SK-N-SH treated with all-trans-retinoic acid at 6 μM for 48 hours (cell line): ENCODE results near the gene KCNG2.

ENCODE experiments used
- ATAC-seq: fragments of 200-7000 bp; cut with Tn5 transposase; 3 replicates; pipeline ENCODE4 v1.9.1; 2020; ENCODE audit warnings: mild to moderate bottlenecking, moderate library complexity
- BACH2 ChIP-seq: fragments of 250-450 bp; sonication (Bioruptor Pico); IDR thresholded peaks from 2 replicates; pipeline ENCODE4 v1.9.0; 2021; ENCODE audit warnings: mild to moderate bottlenecking, borderline replicate concordance
- CREB5 ChIP-seq: fragments of 250-450 bp; sonication (Bioruptor Pico); IDR thresholded peaks from 2 replicates; pipeline ENCODE4 v1.5.1; 2020; ENCODE audit warnings: low read depth, mild to moderate bottlenecking, moderate library complexity
- CSRNP3 ChIP-seq: fragments of 250-450 bp; sonication (Bioruptor Pico); IDR thresholded peaks from 2 replicates; pipeline ENCODE4 v1.5.1; 2021; ENCODE audit warnings: mild to moderate bottlenecking, moderate library complexity
- ESRRG ChIP-seq: fragments of 250-450 bp; sonication (Bioruptor Pico); IDR thresholded peaks from 2 replicates; pipeline ENCODE4 v1.6.1; 2021; ENCODE audit warnings: mild to moderate bottlenecking
- GLIS3 ChIP-seq: fragments of 250-450 bp; sonication (Bioruptor Pico); IDR thresholded peaks from 2 replicates; pipeline ENCODE4 v1.5.0; 2020; ENCODE audit warnings: mild to moderate bottlenecking, moderate library complexity
- ISL1 ChIP-seq: fragments of 250-450 bp; sonication (Bioruptor Pico); IDR thresholded peaks from 2 replicates; pipeline ENCODE4 v2.1.2; 2022; ENCODE audit warnings: mild to moderate bottlenecking, moderate library complexity
- OSR1 ChIP-seq: fragments of 250-450 bp; sonication (Bioruptor Pico); IDR thresholded peaks from 2 replicates; pipeline ENCODE4 v1.8.0; 2022; ENCODE audit warnings: moderate library complexity, mild to moderate bottlenecking, inconsistent platforms
- PATZ1 ChIP-seq: fragments of 250-450 bp; sonication (Bioruptor Pico); IDR thresholded peaks from 2 replicates; pipeline ENCODE4 v1.8.0; 2020; ENCODE audit warnings: mild to moderate bottlenecking, moderate library complexity, borderline replicate concordance
- POU6F1 ChIP-seq: fragments of 250-450 bp; sonication (Bioruptor Pico); IDR thresholded peaks from 2 replicates; pipeline ENCODE4 v1.8.0; 2021; ENCODE audit warnings: low read depth, mild to moderate bottlenecking, moderate library complexity, borderline replicate concordance
- RARB ChIP-seq: fragments of 250-450 bp; sonication (Bioruptor Pico); IDR thresholded peaks from 2 replicates; pipeline ENCODE4 v1.8.0; 2021; ENCODE audit warnings: mild to moderate bottlenecking, moderate library complexity
- SNAI2 ChIP-seq: fragments of 250-450 bp; sonication (Bioruptor Pico); IDR thresholded peaks from 2 replicates; pipeline ENCODE4 v1.5.0; 2020; ENCODE audit warnings: mild to moderate bottlenecking, moderate library complexity
- TCF4 ChIP-seq: fragments of 250-450 bp; sonication (Bioruptor Pico); IDR thresholded peaks from 2 replicates; pipeline ENCODE4 v1.8.0; 2021; ENCODE audit warnings: mild to moderate bottlenecking, moderate library complexity, borderline replicate concordance
- TOX ChIP-seq: fragments of 250-450 bp; sonication (Bioruptor Pico); IDR thresholded peaks from 2 replicates; pipeline ENCODE4 v1.8.0; 2021; ENCODE audit warnings: mild to moderate bottlenecking, moderate library complexity, borderline replicate concordance
- TSHZ2 ChIP-seq: fragments of 250-450 bp; sonication (Bioruptor Pico); IDR thresholded peaks from 2 replicates; pipeline ENCODE4 v1.5.0; 2020; ENCODE audit warnings: mild to moderate bottlenecking, moderate library complexity
- ZC3H10 ChIP-seq: fragments of 250-450 bp; sonication (Bioruptor Pico); IDR thresholded peaks from 2 replicates; pipeline ENCODE4 v1.5.1; 2021; ENCODE audit warnings: mild to moderate bottlenecking, moderate library complexity
- ZFP3 ChIP-seq: fragments of 250-450 bp; sonication (Bioruptor Pico); IDR thresholded peaks from 2 replicates; pipeline ENCODE4 v1.5.0; 2020; ENCODE audit warnings: mild to moderate bottlenecking, moderate library complexity
- ZFP30 ChIP-seq: fragments of 450-650 bp; formaldehyde crosslinking; IDR thresholded peaks from 2 replicates; pipeline ENCODE4 v1.5.0; 2022; ENCODE audit warnings: mild to moderate bottlenecking, moderate library complexity
- ZNF565 ChIP-seq: fragments of 450-650 bp; formaldehyde crosslinking; conservative IDR thresholded peaks from 2 replicates; pipeline ENCODE4 v1.5.0; 2020; ENCODE audit warnings: low read depth, mild to moderate bottlenecking, moderate library complexity
- ZNF70 ChIP-seq: fragments of 450-650 bp; formaldehyde crosslinking; IDR thresholded peaks from 2 replicates; pipeline ENCODE4 v1.5.0; 2020; ENCODE audit warnings: mild to moderate bottlenecking, moderate library complexity
- ZNF8 ChIP-seq: fragments of 450-650 bp; formaldehyde crosslinking; IDR thresholded peaks from 2 replicates; pipeline ENCODE4 v1.5.0; 2020; ENCODE audit warnings: mild to moderate bottlenecking, moderate library complexity

KCNG2 gene

GRCh38 chr18:79763407-79763806 is 34.3 kb upstream of the KCNG2 start:
- no peak for TF ChIP-seq ESRRG (CRISPR knock-in tag)
- no peak for TF ChIP-seq GLIS3 (CRISPR knock-in tag)
- no peak for TF ChIP-seq ZC3H10 (CRISPR knock-in tag)
- TF ChIP-seq ZFP3 (CRISPR knock-in tag), result no peak
- TF ChIP-seq TOX (CRISPR knock-in tag), result no peak
- no peak for TF ChIP-seq ZNF565 (CRISPR knock-in tag)
- no peak for TF ChIP-seq ZNF70 (CRISPR knock-in tag)
- TF ChIP-seq POU6F1 (CRISPR knock-in tag), result no peak
- no peak for TF ChIP-seq PATZ1 (CRISPR knock-in tag)
- no peak for TF ChIP-seq OSR1 (CRISPR knock-in tag)
- TF ChIP-seq ZNF8 (CRISPR knock-in tag), result no peak
- no peak for TF ChIP-seq TSHZ2
- no peak for TF ChIP-seq CREB5 (CRISPR knock-in tag)
- no peak for TF ChIP-seq SNAI2 (CRISPR knock-in tag)
- no peak for TF ChIP-seq BACH2 (CRISPR knock-in tag)
- no peak for TF ChIP-seq CSRNP3 (CRISPR knock-in tag)
- no peak for TF ChIP-seq ZFP30 (CRISPR knock-in tag)
- no peak for TF ChIP-seq ISL1 (CRISPR knock-in tag)
- TF ChIP-seq RARB (CRISPR knock-in tag), result no peak
- ATAC-seq, result no peak

- TF ChIP-seq TCF4 (CRISPR knock-in tag), result no peak
- TF ChIP-seq POU6F1 (CRISPR knock-in tag), result no peak
- TF ChIP-seq GLIS3 (CRISPR knock-in tag), result no peak
- TF ChIP-seq TOX (CRISPR knock-in tag), result no peak
- TF ChIP-seq ESRRG (CRISPR knock-in tag), result no peak
- TF ChIP-seq BACH2 (CRISPR knock-in tag), result no peak
- TF ChIP-seq PATZ1 (CRISPR knock-in tag), result no peak
- ATAC-seq, result no peak
Observed at GRCh38 chr18:79764131-79764530, 33.6 kb upstream of the KCNG2 start.
